Measurements from ENCODE around the gene TMEM200C.
"Not testable (repeated sequence)": the region's sequence is repeated elsewhere in the genome, so short reads cannot be mapped to it uniquely, and the experiment has no call there.

TMEM200C gene

DNA sequence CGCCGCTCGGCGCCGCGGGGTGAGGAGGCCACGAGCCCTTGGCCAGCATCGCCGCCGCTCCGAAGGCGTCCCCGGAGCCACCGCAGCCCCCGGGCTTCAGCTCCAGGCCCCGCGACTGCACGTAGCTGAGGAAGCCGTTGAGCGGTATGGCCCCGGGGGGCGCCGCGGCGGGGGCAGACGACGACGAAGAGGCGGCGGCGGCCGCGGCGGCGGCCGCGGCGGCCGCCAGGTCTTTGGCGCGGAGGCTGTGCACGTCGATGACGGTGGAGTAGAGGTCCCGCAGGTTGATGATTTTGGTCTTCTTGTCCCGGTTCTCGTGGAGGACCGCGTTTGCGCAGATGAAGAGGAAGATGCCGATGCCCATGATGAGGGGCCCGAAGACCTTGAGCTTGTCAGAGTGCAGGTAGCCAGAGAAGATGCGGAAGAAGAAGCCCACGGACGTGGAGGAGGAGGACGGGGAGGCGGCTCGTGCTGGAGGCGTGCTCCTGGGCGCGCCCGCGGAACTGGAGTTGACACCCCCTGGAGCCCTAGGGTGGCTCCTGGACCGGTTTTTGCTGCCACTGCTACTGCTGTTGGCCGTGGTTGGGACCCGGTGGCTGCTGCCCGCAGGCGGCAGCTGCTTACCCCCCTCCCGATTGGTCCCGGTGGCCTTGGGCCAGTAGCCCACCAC lies 4.0 kb downstream of the TMEM200C start:
- DNase-seq = no peak

DNA sequence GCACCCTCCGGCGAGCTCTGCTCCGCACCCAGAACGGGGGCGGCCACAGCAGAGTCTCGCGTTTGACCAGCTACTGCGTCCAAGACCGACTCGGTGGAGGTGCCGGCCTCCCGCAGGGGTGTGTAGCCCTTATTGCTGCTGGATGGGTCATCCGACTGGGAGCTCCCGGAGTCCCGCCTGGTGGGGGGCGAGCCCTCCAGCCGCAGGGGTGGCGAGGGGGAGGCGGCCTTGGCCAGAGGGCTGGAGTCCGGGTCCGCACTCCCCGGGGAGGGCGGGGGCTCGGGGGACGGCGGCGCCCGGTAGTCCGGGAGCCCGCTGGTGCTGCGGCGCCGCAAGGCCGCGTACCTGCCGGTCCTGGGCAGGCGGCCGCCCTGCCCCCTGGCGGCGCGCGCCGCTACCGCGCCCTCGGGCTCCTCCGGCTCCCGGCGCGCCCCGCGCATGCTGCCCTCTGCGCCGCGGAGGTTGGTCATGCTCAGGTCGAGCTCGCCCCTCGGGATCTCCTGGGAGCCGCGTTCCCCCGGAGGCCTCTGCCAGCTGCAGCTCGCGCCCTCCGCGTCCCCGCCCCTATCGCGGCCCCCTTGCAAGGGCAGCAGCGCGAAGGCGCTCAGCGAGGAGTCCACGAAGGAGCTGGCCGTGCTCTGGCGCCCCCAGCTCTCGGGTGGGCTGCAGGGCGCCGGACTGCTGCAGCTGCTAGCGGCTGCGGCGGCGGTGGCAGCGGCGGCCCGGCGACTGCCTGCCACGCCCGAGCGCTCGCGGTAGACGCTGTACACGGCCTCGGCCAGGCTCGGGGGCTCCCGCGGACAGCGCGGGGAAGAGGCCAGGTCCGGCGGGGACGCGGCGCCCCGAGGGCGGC lies 4.8 kb downstream of the TMEM200C start:
- peak; percentile 52 for DNase-seq

DNA sequence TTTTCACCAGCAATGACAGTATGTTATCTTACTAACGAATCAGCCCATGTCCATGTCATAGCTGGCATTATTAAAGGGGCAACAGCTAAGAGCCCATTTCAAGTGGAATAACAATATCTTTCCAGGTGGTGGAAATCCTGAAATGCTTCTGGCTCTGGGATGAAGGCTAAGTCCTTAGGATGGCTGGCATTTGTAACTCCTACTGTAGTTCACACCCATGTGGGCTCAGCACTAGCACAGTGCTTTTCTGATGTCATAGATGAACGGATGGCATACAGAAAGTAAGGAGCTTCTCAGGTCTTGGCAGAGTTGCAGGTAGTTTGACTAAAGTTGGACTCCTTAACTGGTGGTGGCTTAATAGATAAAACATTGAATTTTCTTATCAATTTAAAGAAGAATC lies 10.0 kb downstream of the TMEM200C start:
- no peak for DNase-seq

DNA sequence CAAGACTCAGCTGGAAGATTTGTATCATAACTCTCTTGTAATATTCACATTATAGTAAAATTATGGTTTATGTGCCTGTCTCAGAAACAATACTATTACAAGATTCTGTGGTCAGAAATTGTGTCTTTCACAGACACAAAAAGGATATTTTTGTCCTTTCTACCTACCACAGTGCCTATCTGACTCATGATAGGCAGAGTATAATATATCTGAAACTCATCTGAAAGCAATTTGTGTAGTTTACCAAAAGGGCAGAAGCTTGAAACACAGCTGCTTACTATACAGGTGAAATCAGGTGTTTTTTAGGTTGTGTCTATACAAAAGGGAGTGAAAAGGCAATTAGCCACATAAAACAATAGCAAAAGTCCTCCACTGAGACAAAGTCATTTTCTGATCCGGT lies 10.9 kb downstream of the TMEM200C start:
- no peak for DNase-seq

GRCh38 chr18:5879479-5879882 lies 15.8 kb downstream of the TMEM200C start:
- no peak for DNase-seq

GRCh38 chr18:5876891-5877290 lies 18.4 kb downstream of the TMEM200C start:
- no peak for DNase-seq

GRCh38 chr18:5874336-5874735 lies 21.0 kb downstream of the TMEM200C start:
- no peak for DNase-seq

DNA sequence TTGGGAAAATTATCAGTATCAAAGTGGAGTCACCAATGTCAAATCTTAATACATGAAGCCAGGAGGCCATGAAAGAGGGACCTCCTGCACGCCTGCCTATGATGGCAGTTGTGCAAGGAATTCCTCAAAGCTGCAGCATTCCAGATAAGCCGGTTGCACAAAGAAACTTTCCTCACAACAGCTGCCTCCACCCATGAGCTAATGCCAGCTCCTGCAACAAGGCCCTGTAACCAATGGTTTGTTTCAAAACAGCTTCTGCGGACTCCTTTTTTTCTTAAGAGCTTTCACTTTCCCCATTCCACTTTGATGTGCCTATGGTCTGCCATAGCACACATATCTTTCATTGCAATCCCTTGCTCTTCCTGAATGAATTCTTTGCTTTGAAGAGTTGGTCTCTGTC lies 22.4 kb downstream of the TMEM200C start:
- no peak for DNase-seq

DNA sequence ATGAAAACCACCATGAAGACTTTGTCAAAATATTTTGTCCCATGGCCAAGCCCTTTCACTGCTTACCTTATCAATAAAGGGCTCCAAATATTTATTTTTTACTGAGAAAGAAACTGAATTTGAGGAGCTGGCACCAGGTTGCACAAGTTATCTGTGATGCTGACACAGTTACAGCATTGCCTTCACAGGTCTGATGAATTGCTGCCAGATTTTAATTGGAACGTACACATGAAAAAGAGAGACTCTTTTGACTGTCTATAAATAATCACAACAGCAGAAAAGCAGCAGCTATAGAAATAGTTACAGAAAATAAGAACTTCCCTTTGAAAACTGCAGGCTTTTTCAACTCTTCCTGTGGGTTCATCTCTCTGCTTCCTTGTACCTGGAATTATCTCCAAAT lies 23.9 kb downstream of the TMEM200C start:
- DNase-seq = no peak

- peak; percentile 53 for DNase-seq
These were observed 27.0 kb downstream of the TMEM200C start for GRCh38 chr18:5868218-5868854.

GRCh38 chr18:5865521-5865920 lies 29.8 kb downstream of the TMEM200C start:
- DNase-seq = no peak

DNA sequence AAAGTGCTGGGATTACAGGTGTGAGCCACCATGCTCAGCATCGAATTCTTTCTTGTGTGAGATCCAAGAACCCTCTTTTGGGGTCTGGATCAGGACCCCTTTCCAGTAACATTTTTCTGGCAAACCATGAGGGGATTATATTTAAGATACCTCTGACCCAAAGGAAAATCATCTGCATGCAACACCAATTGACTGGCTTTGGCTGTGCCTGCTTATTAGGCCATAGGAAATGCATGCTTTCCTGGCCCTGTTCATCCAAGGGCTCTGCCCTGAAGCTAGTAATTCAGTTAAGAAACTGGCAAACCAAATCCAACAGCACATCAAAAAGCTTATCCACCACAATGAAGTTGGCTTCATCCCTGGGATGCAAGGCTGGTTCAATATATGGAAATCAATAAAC lies 33.2 kb downstream of the TMEM200C start:
- DNase-seq = not testable (repeated sequence)

DNA sequence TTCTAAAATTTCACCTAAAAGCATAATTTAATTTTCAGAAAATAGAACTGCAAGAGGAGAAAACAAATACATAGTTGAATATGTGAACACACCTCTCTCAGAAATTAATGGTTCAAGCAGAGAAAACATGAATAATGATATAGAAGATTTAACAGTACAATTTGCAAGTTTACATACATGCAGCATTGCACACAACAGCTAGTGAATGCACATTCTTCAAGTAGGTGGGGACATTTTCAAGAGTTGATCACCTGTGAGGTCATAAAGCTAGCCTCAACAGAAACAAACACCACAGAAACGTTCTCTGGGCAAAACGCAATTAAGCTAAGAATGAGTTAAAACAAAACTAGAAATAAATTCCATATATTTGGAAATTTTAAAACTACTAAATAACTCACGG lies 38.1 kb downstream of the TMEM200C start:
- no peak for DNase-seq

GRCh38 chr18:5853253-5853652 lies 42.1 kb downstream of the TMEM200C start:
- DNase-seq = no peak

DNA sequence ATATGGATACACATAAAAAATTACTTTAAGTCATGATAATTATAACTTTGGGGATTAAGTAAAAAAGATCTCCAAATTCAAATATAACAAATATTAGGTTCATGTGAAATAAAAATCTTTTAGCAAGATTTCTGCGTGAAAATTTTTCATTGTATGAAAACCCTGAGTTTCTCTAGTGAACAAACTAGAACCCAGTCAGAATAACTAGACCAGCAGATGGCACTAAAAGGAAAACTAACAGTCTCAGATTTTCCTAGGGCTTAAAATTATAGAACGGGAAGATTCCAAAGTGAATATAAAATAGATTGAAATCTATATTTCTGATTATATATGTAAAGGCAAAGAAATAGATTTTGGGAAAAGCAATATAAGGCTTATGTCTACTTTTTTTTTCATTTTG lies 43.3 kb downstream of the TMEM200C start:
- no peak for DNase-seq

- no peak for DNase-seq
These were observed 52.7 kb downstream of the TMEM200C start for GRCh38 chr18:5842653-5843052.

GRCh38 chr18:5841518-5841917 lies 53.8 kb downstream of the TMEM200C start:
- no peak for DNase-seq

- no peak for DNase-seq
These were observed 54.8 kb downstream of the TMEM200C start for GRCh38 chr18:5840547-5840946.

- no peak for DNase-seq
These were observed 55.3 kb downstream of the TMEM200C start for GRCh38 chr18:5840025-5840424.

- no peak for DNase-seq
These were observed 56.2 kb downstream of the TMEM200C start for GRCh38 chr18:5839102-5839501.
